Nephron (organoid): ENCODE data around the gene ARL5C.

Experiments used
- H3K27ac Mint-ChIP-seq, 3 experiments: 2 replicates each; pipeline ENCODE4 v1.8.0; 2020; ENCODE audit warnings: mixed read lengths in 3 of 3, mild to moderate bottlenecking in 2 of 3, moderate library complexity in 1 of 3
- H3K27me3 Mint-ChIP-seq: 2 replicates; pipeline ENCODE4 v1.8.0; 2021; ENCODE audit warnings: low read depth, mild to moderate bottlenecking, moderate library complexity, mixed read lengths
- H3K36me3 Mint-ChIP-seq: 2 replicates; pipeline ENCODE4 v1.8.0; 2020; ENCODE audit warnings: low read depth, mixed read lengths
- H3K4me1 Mint-ChIP-seq: 2 replicates; pipeline ENCODE4 v1.8.0; 2020; ENCODE audit warnings: mixed read lengths
- H3K4me3 Mint-ChIP-seq, 3 experiments: 2 replicates each; pipeline ENCODE4 v1.8.0; 2020; ENCODE audit warnings: mild to moderate bottlenecking in 3 of 3, mixed read lengths in 3 of 3, moderate library complexity in 2 of 3
- H3K9me3 Mint-ChIP-seq: 2 replicates; pipeline ENCODE4 v1.8.0; 2020; ENCODE audit warnings: mixed read lengths
- TF ChIP-seq, protein P1 (sequence below), 3 experiments: fragments of 200-600 bp; sonication (generic); IDR thresholded peaks; one replicate each; pipeline ENCODE4 v1.5.0; 2021; ENCODE audit warnings: antibody characterized with exemption in 3 of 3; ENCODE audit not compliant: unreplicated experiment in 3 of 3

The ARL5C gene

DNA sequence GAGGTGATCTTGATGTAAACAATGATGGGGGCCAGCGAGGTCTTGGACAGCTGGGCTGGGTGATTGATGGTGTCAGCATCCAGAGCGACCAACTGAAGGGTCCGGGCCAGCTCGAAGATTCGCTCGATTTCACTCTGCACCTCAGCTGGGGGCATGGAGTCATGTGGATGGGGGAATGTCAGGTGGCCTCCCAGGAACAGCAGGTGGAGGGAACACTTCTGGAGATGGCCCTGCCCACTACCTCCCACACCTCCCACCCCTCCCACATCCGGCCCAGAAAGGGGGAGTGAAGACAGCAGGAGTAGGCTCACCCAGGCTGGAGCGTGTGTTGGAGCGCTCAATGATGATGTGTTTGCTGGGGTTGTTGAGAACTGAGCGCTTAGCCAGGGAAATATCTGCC lies 17.8 kb upstream of the ARL5C start:
- H3K4me3 Mint-ChIP-seq = no peak overlapping the region
- H3K9me3 Mint-ChIP-seq = no peaks in the 10 kb centered on the region
- no peaks in the 10 kb centered on the region for H3K4me1 Mint-ChIP-seq
- H3K27me3 Mint-ChIP-seq = no peaks in the 10 kb centered on the region
- TF ChIP-seq, protein P1, sequence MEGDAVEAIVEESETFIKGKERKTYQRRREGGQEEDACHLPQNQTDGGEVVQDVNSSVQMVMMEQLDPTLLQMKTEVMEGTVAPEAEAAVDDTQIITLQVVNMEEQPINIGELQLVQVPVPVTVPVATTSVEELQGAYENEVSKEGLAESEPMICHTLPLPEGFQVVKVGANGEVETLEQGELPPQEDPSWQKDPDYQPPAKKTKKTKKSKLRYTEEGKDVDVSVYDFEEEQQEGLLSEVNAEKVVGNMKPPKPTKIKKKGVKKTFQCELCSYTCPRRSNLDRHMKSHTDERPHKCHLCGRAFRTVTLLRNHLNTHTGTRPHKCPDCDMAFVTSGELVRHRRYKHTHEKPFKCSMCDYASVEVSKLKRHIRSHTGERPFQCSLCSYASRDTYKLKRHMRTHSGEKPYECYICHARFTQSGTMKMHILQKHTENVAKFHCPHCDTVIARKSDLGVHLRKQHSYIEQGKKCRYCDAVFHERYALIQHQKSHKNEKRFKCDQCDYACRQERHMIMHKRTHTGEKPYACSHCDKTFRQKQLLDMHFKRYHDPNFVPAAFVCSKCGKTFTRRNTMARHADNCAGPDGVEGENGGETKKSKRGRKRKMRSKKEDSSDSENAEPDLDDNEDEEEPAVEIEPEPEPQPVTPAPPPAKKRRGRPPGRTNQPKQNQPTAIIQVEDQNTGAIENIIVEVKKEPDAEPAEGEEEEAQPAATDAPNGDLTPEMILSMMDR (IDR thresholded peaks at IDR 0.05; ENCODE audit: unreplicated experiment in 3 of 3) = no peak
- H3K36me3 Mint-ChIP-seq = peaks cover 24% of the 10 kb centered on the region
- no peak overlapping the region for H3K27ac Mint-ChIP-seq

DNA sequence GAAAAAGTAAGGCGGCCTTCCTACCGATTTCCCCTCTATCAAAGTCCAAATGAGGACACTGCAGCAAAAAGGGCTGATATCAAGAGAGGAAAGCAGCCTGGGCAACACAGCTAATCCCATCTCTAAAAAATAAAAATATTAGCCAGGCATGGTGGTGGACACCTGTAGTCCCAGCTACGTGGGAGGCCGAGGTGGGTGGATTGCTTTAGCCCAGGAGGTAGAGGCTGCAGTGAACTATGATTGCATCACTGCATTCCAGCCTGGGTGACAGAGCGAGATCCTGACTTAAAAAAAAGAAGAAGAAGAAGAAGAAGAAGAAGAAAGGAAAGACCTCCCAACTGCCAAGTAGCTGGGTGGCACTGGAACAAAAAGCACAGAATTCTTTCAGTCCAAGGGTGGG lies 17.1 kb upstream of the ARL5C start:
- no peak overlapping the region for H3K27ac Mint-ChIP-seq
- H3K4me1 Mint-ChIP-seq = no peaks in the 10 kb centered on the region
- TF ChIP-seq, protein P1 (IDR thresholded peaks at IDR 0.05; ENCODE audit: unreplicated experiment in 3 of 3) = no peak
- H3K4me3 Mint-ChIP-seq = no peak overlapping the region
- H3K36me3 Mint-ChIP-seq = peaks cover 31% of the 10 kb centered on the region
- no peaks in the 10 kb centered on the region for H3K27me3 Mint-ChIP-seq
- H3K9me3 Mint-ChIP-seq = no peaks in the 10 kb centered on the region

DNA sequence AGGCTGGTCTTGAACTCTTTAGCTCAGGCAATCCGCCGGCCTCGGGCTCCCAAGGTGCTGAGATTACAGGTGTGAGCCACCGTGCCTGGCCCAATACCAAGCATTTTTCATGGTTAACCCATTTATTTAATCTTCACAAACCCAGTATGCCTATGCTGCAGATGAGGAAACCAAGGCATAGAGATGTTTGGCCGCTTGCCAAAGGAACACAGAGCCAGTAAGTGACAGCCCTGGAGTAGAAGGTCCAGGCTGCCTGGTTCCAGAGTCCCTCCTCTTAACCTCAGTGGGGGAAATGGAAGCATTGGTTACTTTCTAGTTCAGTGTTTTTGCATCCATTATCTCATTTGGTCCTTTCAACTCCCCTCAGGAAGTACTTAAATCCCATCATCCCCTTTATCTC lies 15.3 kb upstream of the ARL5C start:
- Mint-ChIP-seq H3K36me3 (peaks cover 48% of the 10 kb centered on the region), H3K9me3 (no peaks in the 10 kb centered on the region), H3K27me3 (no peaks in the 10 kb centered on the region), H3K27ac (no peak overlapping the region), H3K4me1 (no peaks in the 10 kb centered on the region), H3K4me3 (no peak overlapping the region)
- TF ChIP-seq, protein P1 (IDR thresholded peaks at IDR 0.05; ENCODE audit: unreplicated experiment in 3 of 3) = no peak

DNA sequence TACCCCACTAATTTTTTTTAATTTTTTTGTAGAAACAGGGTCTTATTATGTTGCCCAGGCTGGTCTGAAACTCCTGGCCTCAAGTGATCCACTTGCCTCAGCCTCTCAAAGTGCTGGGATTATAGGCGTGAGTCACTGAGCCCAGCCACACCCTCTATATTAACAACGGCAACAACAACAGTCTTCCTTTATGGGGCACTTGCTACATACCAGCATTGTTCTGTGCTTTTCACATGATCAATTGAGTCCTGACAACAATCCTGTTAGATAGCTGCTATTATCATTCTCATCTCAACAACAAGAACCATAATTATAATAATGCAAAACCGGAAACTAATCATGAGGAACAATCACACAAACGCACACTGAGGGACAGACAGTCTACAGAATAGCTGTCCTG lies 12.6 kb upstream of the ARL5C start:
- H3K4me3 Mint-ChIP-seq = no peak overlapping the region
- H3K9me3 Mint-ChIP-seq = no peaks in the 10 kb centered on the region
- TF ChIP-seq, protein P1 (IDR thresholded peaks at IDR 0.05; ENCODE audit: unreplicated experiment in 3 of 3) = no peak

DNA sequence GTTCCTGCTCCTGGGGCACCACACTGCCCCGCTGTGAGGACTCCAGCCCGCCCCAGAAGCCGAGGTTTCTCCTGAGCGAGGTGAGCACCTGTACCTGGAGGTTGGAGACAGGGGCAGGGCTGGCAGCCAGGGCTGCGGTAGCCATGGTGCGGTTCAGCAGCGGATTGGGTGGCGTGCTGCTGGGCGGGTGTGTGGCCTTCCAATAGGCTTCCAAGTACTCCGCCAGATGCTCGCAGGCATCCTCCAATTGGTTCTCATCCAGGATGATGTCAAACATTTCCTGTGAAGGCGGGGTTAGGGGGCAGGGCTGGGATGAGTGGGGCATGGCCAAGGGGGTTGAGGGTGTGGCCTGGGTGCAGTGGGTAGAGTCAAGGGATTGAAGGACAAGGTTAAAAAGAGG lies 11.3 kb upstream of the ARL5C start:
- H3K4me3 Mint-ChIP-seq = no peak overlapping the region
- no peaks in the 10 kb centered on the region for H3K4me1 Mint-ChIP-seq
- no peak overlapping the region for H3K27ac Mint-ChIP-seq
- TF ChIP-seq, protein P1 (IDR thresholded peaks at IDR 0.05; ENCODE audit: unreplicated experiment in 3 of 3) = no peak
- H3K9me3 Mint-ChIP-seq = no peaks in the 10 kb centered on the region
- no peaks in the 10 kb centered on the region for H3K27me3 Mint-ChIP-seq
- H3K36me3 Mint-ChIP-seq = peaks cover 31% of the 10 kb centered on the region

More for the DNA sequence above, 12.6 kb upstream of the ARL5C start:
- H3K36me3 Mint-ChIP-seq = peaks cover 40% of the 10 kb centered on the region
- no peaks in the 10 kb centered on the region for H3K27me3 Mint-ChIP-seq
- H3K4me1 Mint-ChIP-seq = no peaks in the 10 kb centered on the region
- H3K27ac Mint-ChIP-seq = no peak overlapping the region

DNA sequence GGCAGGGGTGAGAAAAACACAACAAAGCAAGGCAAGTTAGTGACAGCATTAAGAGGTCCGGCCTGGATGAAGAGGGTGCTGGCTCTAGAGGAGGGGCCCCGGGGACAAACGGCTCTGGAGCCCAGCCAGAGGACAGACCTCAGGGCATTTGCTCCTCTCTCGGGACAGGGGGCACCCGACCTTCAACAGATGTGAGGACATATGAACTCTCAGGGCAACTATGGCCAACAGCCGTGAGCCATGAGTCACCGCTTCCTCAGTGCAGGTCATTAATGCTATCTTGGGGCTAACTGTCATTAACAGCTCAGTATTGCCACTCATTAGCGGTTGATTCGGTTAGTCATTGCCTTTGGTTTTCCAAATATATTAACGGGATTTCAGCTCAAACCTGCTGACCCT lies 9.7 kb upstream of the ARL5C start:
- Mint-ChIP-seq H3K27me3 (no peaks in the 10 kb centered on the region), H3K9me3 (no peaks in the 10 kb centered on the region), H3K4me1 (no peaks in the 10 kb centered on the region), H3K36me3 (peaks cover 28% of the 10 kb centered on the region), H3K4me3 (no peak overlapping the region), H3K27ac (no peak overlapping the region)
- TF ChIP-seq, protein P1 (IDR thresholded peaks at IDR 0.05; ENCODE audit: unreplicated experiment in 3 of 3) = no peak
